SK-N-SH (cell line): Measurements from ENCODE around the gene MPP4.

Experiments used
- CHD2 ChIP-seq: fragments of 150-350 bp; IDR thresholded peaks from 2 replicates; pipeline ENCODE4 v1.6.1; 2018; ENCODE audit warnings: low read length; ENCODE audit not compliant: partially characterized antibody
- EP300 ChIP-seq, 2 experiments: IDR thresholded peaks; 2 replicates each; pipeline versions ENCODE4 v1.4.0 to v1.6.1; 2012; ENCODE audit warnings: borderline replicate concordance in 1 of 2, low read depth in 1 of 2, low read length in 1 of 2
- EZH2phosphoT487 ChIP-seq: fragments of 200-600 bp; sonication (generic); IDR thresholded peaks from 2 replicates; pipeline ENCODE4 v1.6.1; 2017; ENCODE audit warnings: low read depth, mixed run types, mild to moderate bottlenecking, antibody characterized with exemption, moderate library complexity, borderline replicate concordance
- FOXJ3 ChIP-seq: sonication (generic); formaldehyde crosslinking; IDR thresholded peaks from 2 replicates; pipeline ENCODE4 v1.5.1; 2020; ENCODE audit warnings: mild to moderate bottlenecking, missing genetic modification reagents
- MAX ChIP-seq: IDR thresholded peaks from 2 replicates; pipeline ENCODE4 v1.4.0; 2012; ENCODE audit warnings: low read depth
- MEF2A ChIP-seq: IDR thresholded peaks from 2 replicates; pipeline ENCODE4 v1.4.0; 2012; ENCODE audit warnings: low read depth, borderline replicate concordance
- POLR2AphosphoS5 ChIP-seq: IDR thresholded peaks from 2 replicates; pipeline ENCODE4 v1.6.1; 2012; ENCODE audit warnings: low read depth, low read length
- RAD21 ChIP-seq: IDR thresholded peaks from 2 replicates; pipeline ENCODE4 v1.6.1; 2012; ENCODE audit warnings: mild to moderate bottlenecking, low read length
- RFX5 ChIP-seq: IDR thresholded peaks from 2 replicates; pipeline ENCODE4 v1.6.1; 2012; ENCODE audit warnings: mild to moderate bottlenecking, improper control_type of control experiment, low read length
- SIN3A ChIP-seq: IDR thresholded peaks from 2 replicates; pipeline ENCODE4 v1.6.1; 2012; ENCODE audit warnings: low read depth, mild to moderate bottlenecking, low read length, moderate library complexity, borderline replicate concordance
- YY1 ChIP-seq: IDR thresholded peaks from 2 replicates; pipeline ENCODE4 v1.4.0; 2012; ENCODE audit warnings: low read depth, mild to moderate bottlenecking
- TF ChIP-seq, protein P1 (sequence below): fragments of 200-600 bp; sonication (generic); IDR thresholded peaks from 2 replicates; pipeline ENCODE4 v1.6.1; 2017; ENCODE audit warnings: antibody characterized with exemption, mild to moderate bottlenecking, moderate library complexity
- TF ChIP-seq, protein P2 (sequence below): IDR thresholded peaks from 2 replicates; pipeline ENCODE4; 2012
- TF ChIP-seq, protein P3 (sequence below): fragments of 150-350 bp; IDR thresholded peaks from 2 replicates; pipeline ENCODE4 v1.6.1; 2017; ENCODE audit warnings: antibody characterized with exemption, low read length, low read depth, borderline replicate concordance

- TF ChIP-seq, protein P1, sequence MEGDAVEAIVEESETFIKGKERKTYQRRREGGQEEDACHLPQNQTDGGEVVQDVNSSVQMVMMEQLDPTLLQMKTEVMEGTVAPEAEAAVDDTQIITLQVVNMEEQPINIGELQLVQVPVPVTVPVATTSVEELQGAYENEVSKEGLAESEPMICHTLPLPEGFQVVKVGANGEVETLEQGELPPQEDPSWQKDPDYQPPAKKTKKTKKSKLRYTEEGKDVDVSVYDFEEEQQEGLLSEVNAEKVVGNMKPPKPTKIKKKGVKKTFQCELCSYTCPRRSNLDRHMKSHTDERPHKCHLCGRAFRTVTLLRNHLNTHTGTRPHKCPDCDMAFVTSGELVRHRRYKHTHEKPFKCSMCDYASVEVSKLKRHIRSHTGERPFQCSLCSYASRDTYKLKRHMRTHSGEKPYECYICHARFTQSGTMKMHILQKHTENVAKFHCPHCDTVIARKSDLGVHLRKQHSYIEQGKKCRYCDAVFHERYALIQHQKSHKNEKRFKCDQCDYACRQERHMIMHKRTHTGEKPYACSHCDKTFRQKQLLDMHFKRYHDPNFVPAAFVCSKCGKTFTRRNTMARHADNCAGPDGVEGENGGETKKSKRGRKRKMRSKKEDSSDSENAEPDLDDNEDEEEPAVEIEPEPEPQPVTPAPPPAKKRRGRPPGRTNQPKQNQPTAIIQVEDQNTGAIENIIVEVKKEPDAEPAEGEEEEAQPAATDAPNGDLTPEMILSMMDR, result no peak
- TF ChIP-seq EP300 (IDR thresholded peaks at IDR 0.05; ENCODE audit: borderline replicate concordance in 1 of 2, low read depth in 1 of 2, low read length in 1 of 2), result no peak
- no peak for TF ChIP-seq MEF2A
- no peak for TF ChIP-seq RFX5
- no peak for TF ChIP-seq MAX
- TF ChIP-seq POLR2AphosphoS5, result no peak
- TF ChIP-seq, protein P2, sequence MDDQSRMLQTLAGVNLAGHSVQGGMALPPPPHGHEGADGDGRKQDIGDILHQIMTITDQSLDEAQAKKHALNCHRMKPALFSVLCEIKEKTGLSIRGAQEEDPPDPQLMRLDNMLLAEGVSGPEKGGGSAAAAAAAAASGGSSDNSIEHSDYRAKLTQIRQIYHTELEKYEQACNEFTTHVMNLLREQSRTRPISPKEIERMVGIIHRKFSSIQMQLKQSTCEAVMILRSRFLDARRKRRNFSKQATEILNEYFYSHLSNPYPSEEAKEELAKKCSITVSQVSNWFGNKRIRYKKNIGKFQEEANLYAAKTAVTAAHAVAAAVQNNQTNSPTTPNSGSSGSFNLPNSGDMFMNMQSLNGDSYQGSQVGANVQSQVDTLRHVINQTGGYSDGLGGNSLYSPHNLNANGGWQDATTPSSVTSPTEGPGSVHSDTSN, result no peak
- no peak for TF ChIP-seq CHD2
- TF ChIP-seq, protein P3, sequence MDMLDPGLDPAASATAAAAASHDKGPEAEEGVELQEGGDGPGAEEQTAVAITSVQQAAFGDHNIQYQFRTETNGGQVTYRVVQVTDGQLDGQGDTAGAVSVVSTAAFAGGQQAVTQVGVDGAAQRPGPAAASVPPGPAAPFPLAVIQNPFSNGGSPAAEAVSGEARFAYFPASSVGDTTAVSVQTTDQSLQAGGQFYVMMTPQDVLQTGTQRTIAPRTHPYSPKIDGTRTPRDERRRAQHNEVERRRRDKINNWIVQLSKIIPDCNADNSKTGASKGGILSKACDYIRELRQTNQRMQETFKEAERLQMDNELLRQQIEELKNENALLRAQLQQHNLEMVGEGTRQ, result no peak
- TF ChIP-seq EZH2phosphoT487, result no peak
- TF ChIP-seq FOXJ3, result no peak
- no peak for TF ChIP-seq RAD21
- TF ChIP-seq YY1, result no peak
- no peak for TF ChIP-seq SIN3A
These were observed 10.6 kb upstream of the MPP4 start for GRCh38 chr2:201709049-201709448.
